ENCODE data around the gene LHFPL4. TPM values are rescaled to one million over a fixed set of nuclear protein-coding genes. Genes with fewer than 3 reads are reported as not detected.

LHFPL4 gene
- total and polyA plus RNA-seq, 2 of the 4 experiments (the other 2 are of a cell fraction): not detected

GRCh38 chr3:9581742-9582141 is 28.1 kb upstream of the LHFPL4 start:
- Histone ChIP-seq H3K9me3 (ENCODE audit: control insufficient read depth, insufficient read depth, low read length) (peaks cover 3% of the 10 kb centered on the region), H3K36me3 (ENCODE audit: control insufficient read depth, insufficient read depth, low read length) (no peaks in the 10 kb centered on the region), H2BK20ac (ENCODE audit: low read depth, low read length) (no peak overlapping the region), H3K27ac (ENCODE audit: insufficient read depth, low read length) (no peak overlapping the region), H3K4me1 (ENCODE audit: control insufficient read depth, insufficient read depth, low read length) (no peaks in the 10 kb centered on the region), H4K20me1 (ENCODE audit: insufficient read depth, low read length) (no peaks in the 10 kb centered on the region), H2AK5ac (ENCODE audit: low read depth, low read length) (no peak overlapping the region), H3K18ac (ENCODE audit: low read depth, low read length) (no peak overlapping the region), H4K5ac (ENCODE audit: low read depth, low read length) (no peak overlapping the region), H2AFZ (replicated peaks; ENCODE audit: low read length, poor library complexity) (no peak overlapping the region), H4K8ac (ENCODE audit: low read depth in 2 of 2, low read length in 2 of 2) (no peak overlapping the region), H2BK5ac (ENCODE audit: low read depth, low read length, poor library complexity, severe bottlenecking) (no peak overlapping the region), H2AK9ac (replicated peaks; ENCODE audit: low read depth, low read length, poor library complexity) (no peak overlapping the region), H2BK15ac (ENCODE audit: low read depth, low read length) (no peak overlapping the region), H3K9me1 (ENCODE audit: insufficient read depth, low read length) (no peaks in the 10 kb centered on the region), H3K27me3 (ENCODE audit: control insufficient read depth, insufficient read depth, low read length) (no peaks in the 10 kb centered on the region), H4K91ac (ENCODE audit: insufficient read depth, low read depth, low read length) (no peak overlapping the region), H3K4me2 (ENCODE audit: low read depth, low read length) (no peak overlapping the region), H3K9ac (ENCODE audit: low read depth, low read length) (no peak overlapping the region), H3K14ac (replicated peaks; ENCODE audit: low read depth, low read length) (no peak overlapping the region), H3K4ac (ENCODE audit: low read depth, low read length) (no peak overlapping the region), H2BK120ac (ENCODE audit: low read depth, low read length) (no peak overlapping the region), H3K56ac (ENCODE audit: extremely low read depth, insufficient read depth, low read length) (no peak overlapping the region), H3K23ac (ENCODE audit: low read depth, low read length) (no peak overlapping the region), H3K79me1 (ENCODE audit: low read depth in 1 of 2, low read length in 2 of 2) (no peaks in the 10 kb centered on the region), H3K4me3 (ENCODE audit: insufficient read depth, low read depth, low read length) (no peak overlapping the region)
- dilution Hi-C loops (cut with HindIII; ENCODE audit: low sequenced_read_pairs, unreplicated experiment) (no loop called here), intact Hi-C loops (cut with micrococcal nuclease) (no loop called here), in situ Hi-C loops (cut with MboI; ENCODE audit: low sequenced_read_pairs) (no loop called here)
- DNase-seq (no peak), ATAC-seq (ENCODE audit: low read depth) (no peak)
- BruUV-seq (replicated peaks): no TSS peak
- CTCF ChIA-PET: no interaction called here
- POLR2A ChIA-PET (ENCODE audit: unreplicated experiment): no interaction called here
- no CpG with 5 or more reads among the region's 2 CpGs for WGBS, 2 experiments (ENCODE audit: extremely low coverage in 2 of 2, insufficient read length in 1 of 2)
- TF ChIP-seq RCOR1 (IDR thresholded peaks at IDR 0.05; ENCODE audit: insufficient replicate concordance, low read length) (no peak), MAZ (IDR thresholded peaks at IDR 0.05; ENCODE audit: borderline replicate concordance, low read depth, low read length) (no peak), ELK1 (IDR thresholded peaks at IDR 0.05; ENCODE audit: borderline replicate concordance, low read depth, low read length) (no peak), USF2 (IDR thresholded peaks at IDR 0.05; ENCODE audit: low read depth, low read length) (no peak), SMC3 (IDR thresholded peaks at IDR 0.05; ENCODE audit: low read depth, low read length) (no peak), MAFK (IDR thresholded peaks at IDR 0.05; ENCODE audit: low read depth, low read length) (no peak), RAD21 (IDR thresholded peaks at IDR 0.05; ENCODE audit: low read length) (no peak), BHLHE40 (IDR thresholded peaks at IDR 0.05; ENCODE audit: low read depth, low read length) (no peak), MXI1 (IDR thresholded peaks at IDR 0.05; ENCODE audit: borderline replicate concordance, low read depth, low read length) (no peak), POLR2A (IDR thresholded peaks at IDR 0.05; ENCODE audit: low read depth, low read length) (no peak)
